ENCODE results near the gene CFAP53.
"Not testable (repeated sequence)": the region's sequence is repeated elsewhere in the genome, so short reads cannot be mapped to it uniquely, and the experiment has no call there.

Gene CFAP53

GRCh38 chr18:50232419-50232818 lies 33.9 kb downstream of the CFAP53 start:
- H3K27me3 ChIP-seq (ENCODE audit: insufficient read depth, poor library complexity, severe bottlenecking), result peaks cover 5% of the 10 kb centered on the region
- DNase-seq (ENCODE audit: low read depth in 1 of 2, low spot score in 1 of 2), result no peak
- no peak overlapping the region for H3K4me3 ChIP-seq (replicated peaks; ENCODE audit: insufficient read depth, low read length)
- H3K27ac ChIP-seq (replicated peaks), result no peak overlapping the region
- TF ChIP-seq GABPA (IDR thresholded peaks at IDR 0.05; ENCODE audit: low read depth) (no peak), POLR2AphosphoS5 (IDR thresholded peaks at IDR 0.05; ENCODE audit: low read depth) (no peak), SPI1 (IDR thresholded peaks at IDR 0.05; ENCODE audit: borderline replicate concordance, low read depth) (no peak)
- TF ChIP-seq, protein P1, sequence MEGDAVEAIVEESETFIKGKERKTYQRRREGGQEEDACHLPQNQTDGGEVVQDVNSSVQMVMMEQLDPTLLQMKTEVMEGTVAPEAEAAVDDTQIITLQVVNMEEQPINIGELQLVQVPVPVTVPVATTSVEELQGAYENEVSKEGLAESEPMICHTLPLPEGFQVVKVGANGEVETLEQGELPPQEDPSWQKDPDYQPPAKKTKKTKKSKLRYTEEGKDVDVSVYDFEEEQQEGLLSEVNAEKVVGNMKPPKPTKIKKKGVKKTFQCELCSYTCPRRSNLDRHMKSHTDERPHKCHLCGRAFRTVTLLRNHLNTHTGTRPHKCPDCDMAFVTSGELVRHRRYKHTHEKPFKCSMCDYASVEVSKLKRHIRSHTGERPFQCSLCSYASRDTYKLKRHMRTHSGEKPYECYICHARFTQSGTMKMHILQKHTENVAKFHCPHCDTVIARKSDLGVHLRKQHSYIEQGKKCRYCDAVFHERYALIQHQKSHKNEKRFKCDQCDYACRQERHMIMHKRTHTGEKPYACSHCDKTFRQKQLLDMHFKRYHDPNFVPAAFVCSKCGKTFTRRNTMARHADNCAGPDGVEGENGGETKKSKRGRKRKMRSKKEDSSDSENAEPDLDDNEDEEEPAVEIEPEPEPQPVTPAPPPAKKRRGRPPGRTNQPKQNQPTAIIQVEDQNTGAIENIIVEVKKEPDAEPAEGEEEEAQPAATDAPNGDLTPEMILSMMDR (IDR thresholded peaks at IDR 0.05; ENCODE audit: insufficient read depth, low read length), result no peak
- TF ChIP-seq, protein P2, sequence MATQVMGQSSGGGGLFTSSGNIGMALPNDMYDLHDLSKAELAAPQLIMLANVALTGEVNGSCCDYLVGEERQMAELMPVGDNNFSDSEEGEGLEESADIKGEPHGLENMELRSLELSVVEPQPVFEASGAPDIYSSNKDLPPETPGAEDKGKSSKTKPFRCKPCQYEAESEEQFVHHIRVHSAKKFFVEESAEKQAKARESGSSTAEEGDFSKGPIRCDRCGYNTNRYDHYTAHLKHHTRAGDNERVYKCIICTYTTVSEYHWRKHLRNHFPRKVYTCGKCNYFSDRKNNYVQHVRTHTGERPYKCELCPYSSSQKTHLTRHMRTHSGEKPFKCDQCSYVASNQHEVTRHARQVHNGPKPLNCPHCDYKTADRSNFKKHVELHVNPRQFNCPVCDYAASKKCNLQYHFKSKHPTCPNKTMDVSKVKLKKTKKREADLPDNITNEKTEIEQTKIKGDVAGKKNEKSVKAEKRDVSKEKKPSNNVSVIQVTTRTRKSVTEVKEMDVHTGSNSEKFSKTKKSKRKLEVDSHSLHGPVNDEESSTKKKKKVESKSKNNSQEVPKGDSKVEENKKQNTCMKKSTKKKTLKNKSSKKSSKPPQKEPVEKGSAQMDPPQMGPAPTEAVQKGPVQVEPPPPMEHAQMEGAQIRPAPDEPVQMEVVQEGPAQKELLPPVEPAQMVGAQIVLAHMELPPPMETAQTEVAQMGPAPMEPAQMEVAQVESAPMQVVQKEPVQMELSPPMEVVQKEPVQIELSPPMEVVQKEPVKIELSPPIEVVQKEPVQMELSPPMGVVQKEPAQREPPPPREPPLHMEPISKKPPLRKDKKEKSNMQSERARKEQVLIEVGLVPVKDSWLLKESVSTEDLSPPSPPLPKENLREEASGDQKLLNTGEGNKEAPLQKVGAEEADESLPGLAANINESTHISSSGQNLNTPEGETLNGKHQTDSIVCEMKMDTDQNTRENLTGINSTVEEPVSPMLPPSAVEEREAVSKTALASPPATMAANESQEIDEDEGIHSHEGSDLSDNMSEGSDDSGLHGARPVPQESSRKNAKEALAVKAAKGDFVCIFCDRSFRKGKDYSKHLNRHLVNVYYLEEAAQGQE (IDR thresholded peaks at IDR 0.05; ENCODE audit: insufficient replicate concordance, low read depth), result no peak

- H3K4me3 ChIP-seq (replicated peaks; ENCODE audit: insufficient read depth, low read length), result no peak overlapping the region
- H3K27me3 ChIP-seq (ENCODE audit: insufficient read depth, poor library complexity, severe bottlenecking), result peaks cover 5% of the 10 kb centered on the region
- DNase-seq (ENCODE audit: low read depth in 1 of 2, low spot score in 1 of 2), result no peak
- TF ChIP-seq SPI1 (IDR thresholded peaks at IDR 0.05; ENCODE audit: borderline replicate concordance, low read depth) (no peak), GABPA (IDR thresholded peaks at IDR 0.05; ENCODE audit: low read depth) (no peak), POLR2AphosphoS5 (IDR thresholded peaks at IDR 0.05; ENCODE audit: low read depth) (no peak)
- TF ChIP-seq, protein P2 (IDR thresholded peaks at IDR 0.05; ENCODE audit: insufficient replicate concordance, low read depth), result no peak
- TF ChIP-seq, protein P1 (IDR thresholded peaks at IDR 0.05; ENCODE audit: insufficient read depth, low read length), result no peak
- no peak overlapping the region for H3K27ac ChIP-seq (replicated peaks)
These were observed 34.7 kb downstream of the CFAP53 start for GRCh38 chr18:50231621-50232020.

DNA sequence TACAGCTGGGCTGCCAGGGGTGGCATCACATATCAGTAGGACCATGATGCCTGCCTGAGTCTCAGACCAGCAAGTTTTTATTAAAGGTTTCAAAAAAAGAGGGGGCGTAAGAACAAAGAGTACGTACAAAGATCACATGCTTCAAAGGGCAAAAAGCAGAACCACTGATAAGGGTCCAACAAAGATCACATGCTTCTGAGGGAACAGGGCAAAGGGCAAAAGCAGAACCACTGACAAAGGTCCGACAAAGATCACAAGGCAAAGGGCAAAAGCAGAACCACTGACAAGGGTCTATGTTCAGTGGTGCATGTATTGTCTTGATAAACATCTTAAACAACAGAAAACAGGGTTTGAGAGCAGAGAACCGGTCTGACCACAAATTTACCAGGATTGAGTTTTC lies 46.0 kb downstream of the CFAP53 start:
- not testable (repeated sequence) for H3K4me3 ChIP-seq (replicated peaks; ENCODE audit: insufficient read depth, low read length); H3K27ac ChIP-seq (replicated peaks); DNase-seq (ENCODE audit: low read depth in 1 of 2, low spot score in 1 of 2); H3K27me3 ChIP-seq (ENCODE audit: insufficient read depth, poor library complexity, severe bottlenecking)

DNA sequence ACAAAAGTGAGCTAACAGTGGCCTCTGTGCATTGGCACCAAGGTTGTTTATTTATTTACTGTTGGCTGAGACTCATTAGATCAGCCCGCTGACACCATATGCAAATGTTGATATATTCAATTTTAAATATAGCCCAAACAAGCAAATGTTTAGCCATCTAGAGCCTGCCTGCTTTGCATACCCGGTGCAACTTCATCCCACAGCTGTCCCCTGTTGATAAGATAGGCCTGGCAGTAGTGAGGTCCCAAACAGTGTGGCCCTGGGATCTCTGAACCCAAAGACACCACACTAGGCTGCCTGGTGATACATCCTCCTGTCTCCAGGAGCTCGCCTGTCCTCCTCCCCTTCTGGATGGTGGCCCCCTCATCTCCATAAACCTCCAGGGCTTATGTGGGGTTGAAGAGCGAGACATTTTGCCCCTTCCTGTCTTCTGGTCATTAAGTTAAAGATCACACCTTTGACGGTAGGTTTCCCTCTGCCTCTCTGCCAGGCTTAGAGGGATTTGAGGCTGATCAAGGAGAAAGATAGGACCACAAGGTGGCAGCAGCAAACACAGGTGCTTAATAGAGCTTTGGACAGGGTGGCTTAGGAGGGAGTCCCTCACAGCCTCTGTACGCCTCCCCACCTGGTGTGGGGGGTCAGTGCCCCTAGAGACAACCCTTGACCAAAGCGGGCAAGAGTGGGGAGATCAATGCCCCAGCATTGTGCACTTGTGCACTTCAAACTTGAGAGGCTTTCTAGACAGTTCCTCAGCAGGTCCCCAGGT lies 47.7 kb downstream of the CFAP53 start:
- Histone ChIP-seq H3K27me3 (ENCODE audit: insufficient read depth, poor library complexity, severe bottlenecking) (peaks cover 6% of the 10 kb centered on the region), H3K4me3 (replicated peaks; ENCODE audit: insufficient read depth, low read length) (no peak overlapping the region), H3K27ac (replicated peaks) (no peak overlapping the region)
- DNase-seq (ENCODE audit: low read depth in 1 of 2, low spot score in 1 of 2), result peak in 1 of 2 experiments; percentile 37
- TF ChIP-seq, protein P1 (IDR thresholded peaks at IDR 0.05; ENCODE audit: insufficient read depth, low read length), result peak; percentile 36
- TF ChIP-seq, protein P2 (IDR thresholded peaks at IDR 0.05; ENCODE audit: insufficient replicate concordance, low read depth), result no peak
- TF ChIP-seq SPI1 (IDR thresholded peaks at IDR 0.05; ENCODE audit: borderline replicate concordance, low read depth) (no peak), POLR2AphosphoS5 (IDR thresholded peaks at IDR 0.05; ENCODE audit: low read depth) (no peak), GABPA (IDR thresholded peaks at IDR 0.05; ENCODE audit: low read depth) (no peak)
